Lower leg skin (tissue), 4 donors: ENCODE measurements around the gene ULK1. TPM values are rescaled to one million over a fixed set of nuclear protein-coding genes. Genes with fewer than 3 reads are reported as not detected.

Experiments used
- DNase-seq, 2 donors: peaks; one replicate each; pipeline ENCODE4 v3.0.0-alpha.2; 2019; ENCODE audit warnings: low spot score in 2 of 2
- H3K4me3 ChIP-seq: fragments of 200-600 bp; sonication (generic); 2 replicates; pipeline ENCODE4 v1.5.1; 2017; ENCODE audit warnings: mild to moderate bottlenecking, low read depth; ENCODE audit not compliant: poor library complexity, severe bottlenecking
- POLR2A ChIP-seq, 2 donors: fragments of 450-650 bp; IDR thresholded peaks; one replicate each; pipeline ENCODE4 v1.6.1; 2016 to 2017; ENCODE audit warnings: antibody characterized with exemption in 2 of 2, mild to moderate bottlenecking in 1 of 2, moderate library complexity in 1 of 2
- WGBS, 2 donors: methylation state at CpG; one replicate each; pipeline ENCODE4 v1.1.5; 2018; 5-methylcytosine and 5-hydroxymethylcytosine counted together
- intact Hi-C: fragments of 100-400 bp; cut with DNase I; formaldehyde crosslinking; loops from one replicate; pipeline ENCODE4 v1.15.0; 2023; ENCODE audit warnings: low total_unique reads
- total RNA-seq, 4 donors: library from RNA; depleted of rRNA; stranded (reverse); fragments of >200 nt; gene quantifications; one replicate each; pipeline ENCODE4 v1.1.0, GENCODE V29; 2016
- TF ChIP-seq, protein P1 (sequence below), 3 donors: fragments of 450-650 bp; IDR thresholded peaks; one replicate each; pipeline ENCODE4 v1.5.1; 2016; ENCODE audit warnings: antibody characterized with exemption in 3 of 3, mild to moderate bottlenecking in 3 of 3, moderate library complexity in 2 of 3

Gene ULK1
- total RNA-seq, 4 donors from 2014 or later = 42.8 to 117 (median 46.1) TPM

DNA sequence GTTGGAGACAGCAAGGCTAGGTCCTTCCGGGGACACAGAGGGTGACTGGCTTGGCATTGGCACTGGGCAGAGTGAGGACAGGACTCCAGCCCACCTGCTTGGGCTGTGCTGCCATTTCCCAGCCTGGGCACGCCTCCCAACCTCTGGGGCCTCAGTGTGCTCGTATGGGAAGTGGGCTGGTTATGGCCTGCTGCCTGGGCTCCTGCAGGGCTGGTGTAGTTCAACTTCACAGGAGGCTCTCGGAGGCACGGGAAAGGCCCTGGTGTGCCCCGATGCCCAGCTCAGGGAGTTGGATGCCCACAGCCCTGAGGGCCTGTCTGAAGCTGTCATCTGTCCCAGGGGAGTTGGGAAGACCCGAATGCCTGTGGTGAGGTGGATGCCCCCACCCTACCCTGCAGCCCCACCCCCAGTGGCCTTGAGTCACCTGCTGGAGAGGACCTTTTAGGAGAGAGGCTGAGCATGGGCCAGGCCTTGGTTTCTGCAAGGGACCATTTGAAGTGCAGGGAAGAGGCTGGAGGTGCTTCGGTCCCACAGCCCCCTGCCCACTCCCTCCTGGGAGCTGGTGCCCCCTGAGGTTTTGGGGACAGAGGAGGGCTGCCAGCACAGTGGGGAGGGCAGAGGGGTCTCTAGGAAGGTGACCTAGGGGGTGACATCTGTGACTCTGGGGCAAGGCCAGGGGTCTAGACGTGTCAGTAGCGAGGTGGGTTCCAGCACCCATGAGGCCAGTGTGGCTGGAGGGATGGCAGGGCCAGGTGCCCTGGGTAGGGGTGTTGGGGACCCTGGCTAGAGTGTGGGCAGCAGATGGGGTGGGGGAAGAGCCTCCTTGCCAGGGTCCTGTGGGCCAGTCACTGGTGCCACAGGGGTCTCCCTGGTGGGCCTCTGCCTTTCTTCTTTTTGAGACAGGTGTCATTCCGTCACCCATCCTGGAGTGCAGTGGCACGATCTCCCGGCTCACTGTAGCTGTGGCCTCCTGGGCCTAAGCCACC is 9.1 kb downstream of the ULK1 start:
- no peak for DNase-seq
- TF ChIP-seq, protein P1, sequence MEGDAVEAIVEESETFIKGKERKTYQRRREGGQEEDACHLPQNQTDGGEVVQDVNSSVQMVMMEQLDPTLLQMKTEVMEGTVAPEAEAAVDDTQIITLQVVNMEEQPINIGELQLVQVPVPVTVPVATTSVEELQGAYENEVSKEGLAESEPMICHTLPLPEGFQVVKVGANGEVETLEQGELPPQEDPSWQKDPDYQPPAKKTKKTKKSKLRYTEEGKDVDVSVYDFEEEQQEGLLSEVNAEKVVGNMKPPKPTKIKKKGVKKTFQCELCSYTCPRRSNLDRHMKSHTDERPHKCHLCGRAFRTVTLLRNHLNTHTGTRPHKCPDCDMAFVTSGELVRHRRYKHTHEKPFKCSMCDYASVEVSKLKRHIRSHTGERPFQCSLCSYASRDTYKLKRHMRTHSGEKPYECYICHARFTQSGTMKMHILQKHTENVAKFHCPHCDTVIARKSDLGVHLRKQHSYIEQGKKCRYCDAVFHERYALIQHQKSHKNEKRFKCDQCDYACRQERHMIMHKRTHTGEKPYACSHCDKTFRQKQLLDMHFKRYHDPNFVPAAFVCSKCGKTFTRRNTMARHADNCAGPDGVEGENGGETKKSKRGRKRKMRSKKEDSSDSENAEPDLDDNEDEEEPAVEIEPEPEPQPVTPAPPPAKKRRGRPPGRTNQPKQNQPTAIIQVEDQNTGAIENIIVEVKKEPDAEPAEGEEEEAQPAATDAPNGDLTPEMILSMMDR (IDR thresholded peaks at IDR 0.05) = no peak
- no peak for TF ChIP-seq POLR2A (IDR thresholded peaks at IDR 0.05)
- no peak overlapping the region for H3K4me3 ChIP-seq
- WGBS, 2 donors = 82 to 90% methylated on average over 10 of the region's 13 CpGs
- intact Hi-C loops = no loop called here

DNA sequence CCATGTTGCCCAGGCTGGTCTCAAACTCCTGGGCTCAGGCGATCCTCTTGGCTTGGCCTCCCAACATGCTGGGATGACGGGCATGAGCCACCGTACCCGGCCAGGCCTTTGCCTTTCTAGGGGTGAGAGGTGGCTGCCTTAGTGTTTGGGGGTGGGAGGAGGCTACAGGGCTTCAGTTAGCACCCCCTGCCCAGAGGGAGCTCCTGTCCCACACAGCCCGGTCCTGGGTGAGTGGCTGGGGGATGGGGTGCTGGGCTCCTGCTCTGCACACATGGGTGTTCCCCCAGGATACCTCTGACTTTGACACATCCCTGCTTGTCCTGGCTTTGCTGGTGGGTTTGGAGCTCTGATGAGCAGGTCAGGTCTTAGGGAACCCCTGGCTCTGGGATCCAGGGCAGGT is 9.9 kb downstream of the ULK1 start:
- no peak overlapping the region for H3K4me3 ChIP-seq
- 82 to 97% methylated on average over 4 to 5 of the region's 5 CpGs for WGBS, 2 donors
- TF ChIP-seq POLR2A (IDR thresholded peaks at IDR 0.05) = no peak
- TF ChIP-seq, protein P1 (IDR thresholded peaks at IDR 0.05) = no peak
- intact Hi-C loops = no loop called here
- no peak for DNase-seq

DNA sequence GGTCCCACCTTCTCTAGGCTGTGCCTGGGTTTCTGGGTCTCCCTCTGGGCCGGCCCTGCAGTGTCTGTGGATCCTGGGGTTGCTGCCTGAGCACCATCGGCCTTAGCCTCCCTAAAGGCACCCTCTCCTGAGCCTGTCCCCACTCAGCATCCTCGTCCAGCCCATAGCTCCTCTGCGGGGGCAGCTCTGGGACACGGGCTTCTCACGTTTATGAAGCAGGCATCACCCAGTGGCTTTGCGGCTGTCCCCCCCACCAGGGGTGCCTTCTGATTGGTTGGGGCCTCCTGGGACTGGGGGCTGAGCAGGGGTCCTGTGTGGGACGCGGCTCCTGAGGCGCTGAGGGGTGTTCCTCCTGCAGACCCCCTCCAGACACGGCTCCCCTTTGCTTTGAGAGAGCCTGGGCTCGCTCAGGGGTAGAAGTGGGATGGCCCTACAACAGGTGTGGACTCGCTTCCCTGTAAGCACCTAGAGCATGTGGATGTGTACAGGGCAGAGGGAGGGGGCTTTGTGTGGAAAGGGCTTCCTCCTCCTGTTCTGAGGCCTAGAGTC is 10.7 kb downstream of the ULK1 start:
- 87 to 90% methylated on average over 7 to 13 of the region's 13 CpGs for WGBS, 2 donors
- H3K4me3 ChIP-seq = no peak overlapping the region
- intact Hi-C loops = no loop called here
- DNase-seq = no peak
- TF ChIP-seq, protein P1 (IDR thresholded peaks at IDR 0.05) = no peak
- no peak for TF ChIP-seq POLR2A (IDR thresholded peaks at IDR 0.05)

DNA sequence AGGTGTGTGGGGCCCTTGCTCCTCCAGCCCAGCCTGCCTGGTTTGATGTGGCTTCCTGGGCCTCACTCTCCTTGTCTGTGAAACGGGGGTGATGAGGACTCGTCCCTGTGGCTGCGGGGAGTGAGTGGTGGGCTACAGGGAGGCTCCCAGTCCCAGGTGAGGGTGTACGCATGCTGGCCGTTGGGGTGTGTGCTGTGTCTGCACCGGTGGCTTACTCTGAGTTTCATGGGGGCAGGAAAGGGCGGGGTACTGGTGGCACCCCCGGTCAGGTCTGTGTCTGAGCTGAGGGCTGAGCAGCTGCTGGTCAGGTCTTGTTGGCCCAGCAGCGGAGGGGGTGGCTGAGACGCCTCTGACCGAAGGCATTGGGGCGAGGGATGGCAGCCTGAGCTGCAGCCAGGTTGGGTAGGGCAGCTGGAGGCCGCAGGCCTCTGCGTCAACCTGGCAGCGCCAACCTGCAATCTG is 11.2 kb downstream of the ULK1 start:
- TF ChIP-seq, protein P1 (IDR thresholded peaks at IDR 0.05) = no peak
- TF ChIP-seq POLR2A (IDR thresholded peaks at IDR 0.05) = no peak
- DNase-seq = no peak
- WGBS, 2 donors = 87 to 93% methylated on average over 12 to 14 of the region's 15 CpGs
- intact Hi-C loops = no loop called here
- H3K4me3 ChIP-seq = no peak overlapping the region

DNA sequence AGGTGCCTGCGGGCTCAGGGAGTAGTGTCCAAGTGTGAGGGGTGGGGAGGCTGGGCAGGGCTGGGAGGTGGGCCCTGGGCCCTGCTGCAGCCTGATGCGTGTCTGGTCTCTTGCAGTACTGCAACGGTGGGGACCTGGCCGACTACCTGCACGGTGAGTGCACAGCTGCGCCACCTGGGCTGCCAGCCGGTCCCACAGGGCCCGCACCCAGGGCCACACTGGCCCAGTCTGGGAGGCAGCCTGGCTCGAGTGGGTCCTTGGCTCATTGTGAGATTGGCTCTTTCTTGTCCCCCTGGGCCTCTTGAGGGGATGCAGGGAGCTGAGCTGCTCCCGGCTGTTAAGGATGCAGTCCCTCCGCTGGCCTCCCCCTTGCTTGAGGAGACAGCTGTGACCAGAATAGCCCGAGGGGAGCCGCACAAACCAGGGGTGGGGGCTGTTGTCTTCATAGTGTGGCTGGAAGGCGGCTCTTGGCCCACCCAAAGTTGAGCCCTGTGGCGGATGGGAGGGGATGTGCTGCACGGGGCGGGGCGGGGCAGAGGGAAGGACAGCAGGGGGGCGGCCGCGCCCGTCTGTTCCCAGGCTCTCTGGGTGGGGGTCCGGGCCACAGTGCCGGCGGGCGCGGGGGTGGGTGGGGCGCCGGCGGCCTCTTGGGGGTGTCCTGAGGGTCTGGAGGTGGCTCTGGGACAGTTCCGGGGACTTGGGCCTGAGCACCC is 13.1 kb downstream of the ULK1 start:
- intact Hi-C loops = no loop called here
- DNase-seq = no peak
- TF ChIP-seq, protein P1 (IDR thresholded peaks at IDR 0.05) = no peak
- no peak for TF ChIP-seq POLR2A (IDR thresholded peaks at IDR 0.05)
- WGBS, 2 donors = 84 to 92% methylated on average over 20 to 26 of the region's 31 CpGs
- no peak overlapping the region for H3K4me3 ChIP-seq
